A549 treated with DMSO at 1 μM for 4 hours (cell line): ENCODE results near the gene ZNF672. TPM values are rescaled to one million over a fixed set of nuclear protein-coding genes. Genes with fewer than 3 reads are reported as not detected.

ENCODE experiments used
- total RNA-seq: library from RNA; stranded (reverse); fragments of 200-300 nt; extraction: Qiagen RNA extraction; gene quantifications from 5 replicates; pipeline ENCODE4 v1.2.3, GENCODE V29; 2022; ENCODE audit warnings: low read depth

ZNF672 gene
- 19.4 to 26.5 TPM (median 24.3 TPM) in 5 replicates for total RNA-seq

DNA sequence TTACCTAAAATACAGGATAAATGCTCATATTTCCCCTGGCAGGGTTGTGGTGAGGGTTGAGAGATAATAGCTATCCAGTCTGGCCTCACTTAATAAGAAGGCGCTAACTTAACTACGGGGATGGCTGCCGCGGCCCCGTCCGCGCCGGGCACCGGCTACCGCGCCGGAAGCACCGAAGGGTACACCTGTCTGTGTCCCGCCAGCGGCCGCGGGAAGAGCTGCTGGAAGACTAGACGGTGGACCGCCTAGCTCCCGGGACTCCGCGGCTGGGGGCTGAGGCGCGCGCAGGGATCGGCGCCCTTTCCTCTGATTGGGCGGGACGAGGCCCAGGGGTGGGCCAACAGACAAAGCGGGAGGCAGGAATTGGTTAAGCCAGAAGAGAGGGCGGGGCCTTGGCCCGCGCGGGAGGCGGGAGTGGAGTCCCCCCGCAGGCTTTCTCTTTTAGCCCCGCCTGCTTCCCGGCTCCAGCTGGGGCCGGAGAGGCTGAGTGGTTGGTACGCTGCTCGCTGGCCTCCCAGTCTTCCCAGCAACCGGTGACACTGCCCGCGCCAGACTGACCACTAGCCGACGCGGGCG is at the start of gene ZNF672:
Gene ZNF672, plus strand, starts transcription at position 444 of the 576 bp plus-strand sequence. CDS start 9,051 bp downstream, outside the sequence.

DNA sequence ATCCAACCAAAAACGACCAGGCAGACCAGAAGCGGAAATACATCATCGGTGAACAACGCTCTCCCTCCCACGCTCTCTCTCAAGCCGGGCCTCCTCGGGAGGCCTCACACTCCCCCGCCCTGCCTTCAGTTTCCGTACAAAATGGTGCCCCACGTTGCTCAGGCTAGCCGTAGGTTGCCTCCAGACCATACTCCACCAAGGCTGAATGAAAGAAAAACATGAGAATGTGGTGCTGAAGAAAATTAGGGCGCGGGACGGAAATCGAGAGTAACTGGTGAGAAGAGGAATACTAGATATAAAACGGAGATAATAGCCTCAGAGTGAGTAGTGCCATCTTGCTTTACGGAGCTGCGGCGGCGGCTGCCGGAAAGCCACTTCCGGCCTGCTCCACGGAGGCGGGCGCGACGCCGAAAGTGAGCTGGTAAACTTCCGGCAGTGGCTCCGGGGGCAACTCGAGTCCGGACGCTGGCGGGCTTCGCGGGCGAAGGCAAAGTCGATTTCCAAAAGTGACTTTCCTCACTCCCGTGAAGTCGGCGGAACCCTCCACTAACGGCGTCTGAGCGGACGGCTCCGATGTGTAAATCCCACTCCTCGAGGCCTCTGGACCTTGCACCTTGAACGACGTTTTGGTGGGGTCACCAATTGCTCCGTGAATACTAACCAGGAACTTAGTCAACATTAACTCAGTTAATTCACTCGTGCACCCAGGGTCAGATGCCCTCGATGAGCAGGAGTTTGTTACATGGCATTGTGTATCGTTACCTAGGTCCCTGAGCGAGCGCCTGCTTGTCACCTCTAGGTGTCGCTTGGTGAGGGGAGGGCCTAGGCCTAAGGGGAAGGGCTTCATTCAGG is 11.9 kb upstream of the ZNF672 start, which contains the start of gene SH3BP5L:
Gene SH3BP5L, minus strand, starts transcription at position 7 of the 852 bp plus-strand sequence. CDS start 980 bp downstream, outside the sequence.

DNA sequence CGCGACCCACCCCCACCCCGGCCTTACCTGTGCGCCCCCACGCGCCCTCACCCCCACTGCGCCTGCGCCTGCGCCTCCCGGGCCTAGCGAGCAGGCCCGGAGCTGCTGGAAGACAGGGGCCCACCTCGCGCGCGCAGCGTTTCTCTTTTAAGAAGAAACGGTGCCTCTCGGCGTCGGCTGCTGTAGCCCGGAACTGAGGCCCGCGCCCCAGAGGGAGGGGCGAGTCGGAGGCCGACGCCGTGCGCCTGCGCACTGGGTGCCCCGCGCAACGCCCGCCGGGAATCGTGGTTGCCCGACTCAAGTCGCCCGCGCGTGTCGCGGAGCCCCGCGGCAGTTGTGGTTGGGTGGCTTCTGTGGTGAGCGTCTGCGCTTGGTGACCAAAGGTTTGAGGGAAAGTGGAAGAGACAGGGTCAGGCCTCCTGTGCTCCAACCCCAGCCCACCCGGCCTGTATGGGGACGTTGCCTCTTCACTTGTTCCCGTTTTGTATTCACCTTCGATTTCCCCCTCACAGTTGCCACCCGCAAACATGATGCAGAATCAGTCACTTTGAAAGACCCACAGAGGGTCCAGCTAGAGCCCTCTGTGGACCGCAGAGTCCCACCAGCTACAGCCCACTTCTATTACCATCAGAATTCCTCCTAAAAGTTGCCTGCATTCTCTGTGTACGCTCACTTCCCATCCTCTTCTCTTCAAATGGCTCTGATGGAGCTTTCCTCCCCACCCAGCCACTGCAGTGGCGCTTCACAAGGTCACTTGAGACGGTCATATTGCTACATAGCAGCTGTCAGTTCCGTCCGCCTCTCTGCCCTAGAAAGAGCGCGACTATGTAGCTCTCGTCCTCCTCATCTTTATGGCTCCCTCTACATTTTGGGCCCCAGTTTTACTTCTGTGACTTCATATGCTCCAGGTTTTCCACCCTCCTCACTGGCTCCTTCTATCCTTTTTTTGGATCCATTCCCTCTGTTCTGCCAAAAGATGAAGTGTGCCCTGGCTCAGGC is 21.2 kb downstream of the ZNF672 start, which contains the start of gene ZNF692:
Gene ZNF692, minus strand, starts transcription at position 195 of the 999 bp plus-strand sequence. CDS start 776 bp downstream, outside the sequence.

Other genes starting within 250 kb of the ZNF672 start
- gene OR2T10, start 240.5 kb upstream of the ZNF672 start, total RNA-seq = not detected in 5 replicates
- gene OR2T11, start 203.1 kb upstream of the ZNF672 start, total RNA-seq = not detected in 5 replicates
- gene OR2T35, start 192.9 kb upstream of the ZNF672 start, total RNA-seq = not detected in 5 replicates
- not detected in 5 replicates for gene OR2T27, start 182.7 kb upstream of the ZNF672 start, total RNA-seq
- gene OR14I1, start 135.5 kb upstream of the ZNF672 start, total RNA-seq = not detected in 5 replicates
- 0.11 to 0.32 TPM (median 0.17 TPM) in 3 of 5 replicates, not detected in the others for gene LYPD8, start 82.5 kb upstream of the ZNF672 start, total RNA-seq
- gene SH3BP5L, start 12.3 kb upstream of the ZNF672 start, total RNA-seq = 24.8 to 29.0 TPM (median 27.3 TPM) in 5 replicates
- 11.9 to 30.1 TPM (median 25.4 TPM) in 5 replicates for gene ZNF692, start 20.9 kb downstream of the ZNF672 start, total RNA-seq
- 4.2 to 5.3 TPM (median 4.7 TPM) in 5 replicates for gene PGBD2, start 68.0 kb downstream of the ZNF672 start, total RNA-seq